Neuron (in vitro differentiated cells): ENCODE measurements around the gene RPS6KA2.

Experiments used
- H2AFZ ChIP-seq: one replicate; pipeline ENCODE4 v1.6.1; 2013; ENCODE audit warnings: low read depth, mild to moderate bottlenecking, inconsistent platforms, low read length, moderate library complexity
- H3K27me3 ChIP-seq: one replicate; pipeline ENCODE4 v1.6.1; 2013; ENCODE audit warnings: low read length; ENCODE audit not compliant: insufficient read depth
- H3K36me3 ChIP-seq: one replicate; pipeline ENCODE4 v1.6.1; 2013; ENCODE audit warnings: low read length; ENCODE audit not compliant: insufficient read depth
- H3K4me1 ChIP-seq: one replicate; pipeline ENCODE4 v1.6.1; 2013; ENCODE audit warnings: low read length; ENCODE audit not compliant: insufficient read depth
- H3K4me3 ChIP-seq: 2 replicates; pipeline ENCODE4 v1.5.1; 2013; ENCODE audit warnings: mild to moderate bottlenecking, low read length, moderate library complexity
- H3K9me3 ChIP-seq: one replicate; pipeline ENCODE4 v1.6.1; 2013; ENCODE audit warnings: low read length

Gene RPS6KA2

DNA sequence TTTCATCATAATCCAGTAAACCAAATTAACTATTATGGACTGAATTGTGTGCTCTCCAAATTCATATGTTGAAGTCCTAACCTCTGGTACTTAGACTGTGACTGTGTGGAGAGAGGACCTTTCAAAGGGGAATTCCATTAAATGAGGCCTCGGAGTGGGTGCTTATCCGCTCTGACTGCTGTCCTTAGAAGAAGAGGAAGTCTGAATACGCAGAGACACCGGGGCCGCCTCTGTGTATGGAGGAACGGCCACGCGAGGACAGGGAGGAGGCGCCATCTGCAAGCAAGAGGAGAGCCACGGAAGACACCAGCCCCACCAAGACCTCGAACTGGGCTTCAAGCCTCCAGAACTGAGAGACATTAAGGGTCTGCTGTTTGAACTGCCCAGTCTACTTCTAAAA lies 35.6 kb upstream of the RPS6KA2 start:
- Histone ChIP-seq H2AFZ (no peak overlapping the region), H3K9me3 (no peaks in the 10 kb centered on the region), H3K27me3 (no peaks in the 10 kb centered on the region), H3K36me3 (no peaks in the 10 kb centered on the region), H3K4me1 (no peaks in the 10 kb centered on the region), H3K4me3 (no peak overlapping the region)

DNA sequence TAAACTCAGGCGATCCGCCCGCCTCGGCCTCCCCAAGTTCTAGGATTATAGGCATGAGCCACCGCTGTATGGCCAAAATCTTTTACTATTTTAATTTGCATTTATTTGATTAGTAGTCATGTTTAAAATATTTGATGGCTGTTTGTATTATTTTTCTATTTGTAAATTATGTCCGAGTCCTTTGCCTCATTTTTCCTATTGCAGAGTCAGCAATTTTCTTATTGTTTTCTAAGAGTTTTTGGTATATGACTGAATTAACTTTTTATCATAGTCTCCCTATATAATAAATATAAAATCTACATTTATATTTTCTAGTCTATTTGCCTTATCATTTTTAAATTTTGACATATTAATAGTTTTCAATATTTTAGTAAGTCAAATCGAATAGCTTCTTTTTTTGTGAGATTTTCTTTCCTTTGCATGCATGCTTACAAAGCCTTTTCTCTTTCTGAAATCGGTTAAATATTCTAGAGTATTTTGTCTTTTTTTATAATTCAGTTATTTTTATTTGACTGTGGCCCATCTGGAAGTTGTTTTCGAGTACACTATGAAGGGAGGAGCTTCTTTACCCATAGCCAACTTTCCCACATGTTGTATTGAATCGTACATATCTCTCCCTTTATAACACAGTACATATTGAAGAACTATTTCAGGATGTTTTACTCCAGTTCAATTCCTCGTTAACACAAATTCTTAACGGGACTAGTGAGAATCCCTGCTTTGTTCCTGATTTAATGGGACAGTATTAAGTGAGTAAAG lies 34.5 kb upstream of the RPS6KA2 start:
- Histone ChIP-seq H2AFZ (no peak overlapping the region), H3K36me3 (no peaks in the 10 kb centered on the region), H3K27me3 (no peaks in the 10 kb centered on the region), H3K4me3 (no peak overlapping the region), H3K4me1 (no peaks in the 10 kb centered on the region), H3K9me3 (no peaks in the 10 kb centered on the region)

DNA sequence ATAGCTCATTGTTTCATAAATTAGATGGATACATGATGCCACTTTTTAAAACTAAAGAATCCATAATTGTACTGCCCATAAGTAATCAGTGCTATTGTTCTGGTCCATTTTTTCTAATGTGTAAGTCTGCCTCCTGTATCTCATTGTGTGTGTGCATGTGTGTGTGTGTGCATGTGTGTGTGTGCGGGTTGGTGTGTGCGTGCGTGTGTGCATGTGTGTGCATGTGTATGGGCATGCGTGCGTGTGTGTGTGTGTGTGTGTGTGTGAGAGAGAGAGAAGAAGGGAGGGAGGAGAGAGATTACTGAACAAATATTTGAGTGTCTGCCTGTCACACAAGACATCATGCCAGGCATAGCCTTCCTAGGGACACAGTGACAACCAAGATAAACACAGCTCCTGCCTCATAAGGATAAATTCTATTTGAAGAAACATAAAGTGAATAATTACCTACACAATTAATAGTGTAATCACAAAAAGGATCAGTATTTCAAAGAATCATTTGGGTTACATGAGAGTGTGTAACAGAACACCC lies 33.2 kb upstream of the RPS6KA2 start:
- no peaks in the 10 kb centered on the region for H3K27me3 ChIP-seq

GRCh38 chr6:166659581-166659980 lies 32.5 kb upstream of the RPS6KA2 start:
- no peaks in the 10 kb centered on the region for H3K36me3 ChIP-seq
- H3K4me3 ChIP-seq, result no peak overlapping the region
- H2AFZ ChIP-seq, result no peak overlapping the region
- no peaks in the 10 kb centered on the region for H3K27me3 ChIP-seq
- H3K9me3 ChIP-seq, result no peaks in the 10 kb centered on the region
- no peaks in the 10 kb centered on the region for H3K4me1 ChIP-seq

More for the DNA sequence above, 33.2 kb upstream of the RPS6KA2 start:
- H3K36me3 ChIP-seq, result no peaks in the 10 kb centered on the region
- H3K9me3 ChIP-seq, result no peaks in the 10 kb centered on the region
- no peaks in the 10 kb centered on the region for H3K4me1 ChIP-seq
- no peak overlapping the region for H2AFZ ChIP-seq
- no peak overlapping the region for H3K4me3 ChIP-seq

DNA sequence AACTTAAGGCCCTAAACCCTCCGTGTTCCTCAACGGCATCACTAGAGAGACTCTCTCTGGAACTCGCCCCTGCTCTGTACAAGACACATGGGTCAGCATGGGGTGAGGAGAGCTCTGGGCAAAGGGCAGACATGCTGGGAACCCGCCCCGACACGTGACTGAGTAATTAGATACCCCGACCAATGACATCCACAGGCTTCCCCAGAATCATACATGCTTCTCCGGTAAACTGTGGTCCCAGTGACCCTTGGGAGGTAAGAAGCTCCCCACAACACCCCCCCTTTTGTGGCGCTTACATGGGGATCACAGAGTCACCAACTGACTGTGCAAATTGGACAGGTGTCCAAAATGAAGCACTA lies 31.7 kb upstream of the RPS6KA2 start:
- Histone ChIP-seq H3K36me3 (no peaks in the 10 kb centered on the region), H3K9me3 (no peaks in the 10 kb centered on the region), H2AFZ (no peak overlapping the region), H3K4me3 (no peak overlapping the region), H3K27me3 (no peaks in the 10 kb centered on the region), H3K4me1 (peaks cover 2% of the 10 kb centered on the region)

DNA sequence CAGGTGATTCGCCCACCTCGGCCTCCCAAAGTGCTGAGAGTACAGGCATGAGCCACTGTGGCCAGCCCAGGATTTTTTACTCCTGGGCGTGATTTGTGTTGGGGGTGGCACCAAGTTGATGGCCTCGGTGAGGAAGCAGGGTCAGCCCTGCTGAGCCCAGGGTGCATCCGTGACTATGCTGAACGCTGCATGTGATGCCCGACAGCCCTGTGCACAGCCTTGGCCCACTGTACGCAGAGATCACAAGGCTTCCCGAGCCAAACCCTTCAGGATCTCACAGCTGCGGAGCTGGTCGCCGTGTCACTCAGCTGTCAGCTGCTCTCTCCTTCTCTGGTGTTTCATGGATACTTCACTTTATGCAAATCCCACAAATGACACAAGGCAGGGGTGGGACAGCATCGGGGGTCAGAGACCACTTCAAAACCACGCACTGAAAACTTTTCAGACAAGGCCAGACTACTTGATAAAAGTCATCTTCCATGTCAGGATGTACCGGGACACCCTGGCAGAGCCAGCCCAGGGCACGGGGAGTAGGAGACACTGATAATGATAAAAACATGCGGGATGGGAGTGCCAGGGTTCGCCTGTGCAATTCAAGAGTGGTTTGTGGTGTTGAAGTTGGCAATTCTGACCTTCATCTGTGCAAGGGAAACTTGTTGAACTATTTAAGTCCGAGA lies 31.2 kb upstream of the RPS6KA2 start:
- Histone ChIP-seq H3K4me3 (no peak overlapping the region), H3K4me1 (peaks cover 3% of the 10 kb centered on the region), H3K9me3 (no peaks in the 10 kb centered on the region), H3K27me3 (no peaks in the 10 kb centered on the region), H2AFZ (no peak overlapping the region), H3K36me3 (no peaks in the 10 kb centered on the region)

DNA sequence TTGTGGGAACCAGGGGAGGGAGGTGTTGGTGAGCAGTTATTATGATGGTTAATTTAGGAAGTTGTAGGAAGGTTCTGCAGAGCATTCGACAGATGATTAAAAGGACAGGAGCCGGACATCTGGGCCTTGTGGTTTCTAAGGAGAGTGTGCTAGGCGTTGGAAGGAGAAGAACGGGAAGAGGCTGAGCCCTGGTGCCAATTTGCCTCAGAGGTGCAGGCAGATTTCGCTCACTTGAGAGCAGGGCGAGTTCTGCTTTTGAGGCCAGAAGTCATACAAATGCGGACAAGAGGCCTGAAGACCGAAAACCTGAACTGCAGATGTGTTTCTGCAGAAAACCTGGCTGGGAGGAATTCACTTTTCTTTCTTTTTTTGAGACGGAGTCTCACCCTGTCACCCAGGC lies 30.5 kb upstream of the RPS6KA2 start:
- H3K36me3 ChIP-seq, result no peaks in the 10 kb centered on the region
- H3K4me1 ChIP-seq, result peaks cover 3% of the 10 kb centered on the region
- no peaks in the 10 kb centered on the region for H3K27me3 ChIP-seq
- H3K4me3 ChIP-seq, result no peak overlapping the region
- no peak overlapping the region for H2AFZ ChIP-seq
- H3K9me3 ChIP-seq, result no peaks in the 10 kb centered on the region

GRCh38 chr6:166656230-166657151 lies 29.4 kb upstream of the RPS6KA2 start:
- Histone ChIP-seq H3K9me3 (no peaks in the 10 kb centered on the region), H3K4me1 (peaks cover 3% of the 10 kb centered on the region), H3K36me3 (no peaks in the 10 kb centered on the region), H2AFZ (no peak overlapping the region), H3K27me3 (no peaks in the 10 kb centered on the region), H3K4me3 (no peak overlapping the region)

GRCh38 chr6:166655713-166656229 lies 28.7 kb upstream of the RPS6KA2 start:
- Histone ChIP-seq H2AFZ (no peak overlapping the region), H3K4me3 (no peak overlapping the region), H3K4me1 (peaks cover 3% of the 10 kb centered on the region), H3K36me3 (no peaks in the 10 kb centered on the region), H3K27me3 (no peaks in the 10 kb centered on the region), H3K9me3 (no peaks in the 10 kb centered on the region)

GRCh38 chr6:166655251-166655650 lies 28.2 kb upstream of the RPS6KA2 start:
- H3K4me3 ChIP-seq, result no peak overlapping the region
- H3K4me1 ChIP-seq, result peaks cover 7% of the 10 kb centered on the region
- H3K9me3 ChIP-seq, result no peaks in the 10 kb centered on the region

DNA sequence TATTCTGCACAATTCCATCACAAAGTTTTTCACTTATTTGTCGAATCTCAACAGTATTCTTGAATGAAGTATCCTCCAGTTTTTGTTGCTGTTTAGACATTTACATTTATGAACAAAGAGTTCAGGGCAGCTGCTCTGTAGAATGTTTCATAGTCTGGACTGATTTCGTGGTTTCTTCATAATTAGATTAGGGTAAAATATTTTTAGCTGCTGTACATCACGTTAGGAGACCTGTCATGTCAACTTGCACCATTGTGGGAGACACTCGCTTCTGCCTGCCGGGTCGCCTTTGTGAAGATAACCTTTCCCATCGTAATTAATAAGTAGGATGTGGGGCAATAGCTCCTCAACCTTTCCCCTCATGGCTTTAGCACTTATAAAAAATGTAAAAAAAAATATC lies 27.5 kb upstream of the RPS6KA2 start:
- H3K9me3 ChIP-seq, result no peaks in the 10 kb centered on the region
- H3K36me3 ChIP-seq, result no peaks in the 10 kb centered on the region
- no peaks in the 10 kb centered on the region for H3K27me3 ChIP-seq
- peaks cover 10% of the 10 kb centered on the region for H3K4me1 ChIP-seq
- no peak overlapping the region for H2AFZ ChIP-seq
- H3K4me3 ChIP-seq, result no peak overlapping the region

More at GRCh38 chr6:166655251-166655650, 28.2 kb upstream of the RPS6KA2 start:
- Histone ChIP-seq H3K36me3 (no peaks in the 10 kb centered on the region), H3K27me3 (no peaks in the 10 kb centered on the region), H2AFZ (no peak overlapping the region)

GRCh38 chr6:166653639-166653941 lies 26.5 kb upstream of the RPS6KA2 start:
- Histone ChIP-seq H3K4me1 (peaks cover 10% of the 10 kb centered on the region), H3K9me3 (no peaks in the 10 kb centered on the region), H3K36me3 (no peaks in the 10 kb centered on the region), H2AFZ (no peak overlapping the region), H3K4me3 (no peak overlapping the region), H3K27me3 (no peaks in the 10 kb centered on the region)
